Body of pancreas (tissue), 4 donors: ENCODE data around the gene DHRS11.

Experiments
- POLR2A ChIP-seq, 3 donors: fragments of 450-650 bp; IDR thresholded peaks; one replicate each; pipeline ENCODE4 v1.6.1; 2016; ENCODE audit warnings: antibody characterized with exemption in 3 of 3, mild to moderate bottlenecking in 2 of 3
- TF ChIP-seq, protein P1 (sequence below), 7 experiments: fragments of 450-650 bp in 4 of 7; fragments of 200-600 bp in 3 of 7; sonication (generic) in 3 of 7; IDR thresholded peaks; one replicate each; pipeline ENCODE4 v1.5.1; 2016 to 2019; ENCODE audit warnings: antibody characterized with exemption in 7 of 7

DNA sequence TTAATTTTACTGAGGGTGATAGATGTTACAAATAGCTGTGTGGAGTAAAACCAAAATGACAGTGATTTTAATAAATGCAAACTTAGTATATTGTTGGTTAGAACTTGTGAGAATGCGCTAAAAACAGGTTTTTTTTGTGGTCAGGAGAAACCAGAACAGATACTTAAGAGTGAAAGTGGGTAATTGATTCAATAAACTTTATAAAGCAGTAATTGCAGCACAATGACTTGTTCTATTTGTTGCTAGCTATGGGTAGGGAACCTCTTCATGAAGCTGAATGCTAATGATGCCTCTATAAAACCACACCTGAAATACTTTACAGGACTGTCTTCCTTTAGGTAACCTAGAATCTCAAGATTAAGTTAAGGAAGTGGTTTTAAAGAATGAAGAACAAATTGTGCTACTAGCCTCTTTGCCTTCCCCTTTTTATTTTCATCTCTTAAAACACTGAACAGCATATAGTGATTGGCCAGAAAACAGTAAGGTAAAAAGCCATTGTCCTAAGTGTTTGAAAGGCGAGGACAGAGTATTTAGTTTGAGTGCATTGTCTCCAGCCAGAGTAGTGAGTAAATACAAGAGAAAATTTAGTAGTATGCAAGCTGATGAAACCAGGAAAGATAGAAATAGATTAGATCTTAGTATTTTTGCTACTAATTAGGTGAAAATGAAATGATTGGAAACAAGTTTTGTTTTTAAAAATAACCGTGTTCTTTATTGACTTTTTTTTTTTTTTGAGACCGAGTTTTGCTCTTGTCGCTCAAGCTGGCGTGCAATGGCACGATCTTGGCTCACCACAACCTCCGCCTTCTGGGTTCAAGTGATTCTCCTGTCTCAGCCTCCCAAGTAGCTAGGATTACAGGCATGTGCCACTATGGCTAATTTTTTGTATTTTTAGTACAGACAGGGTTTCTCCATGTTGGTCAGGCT is 40.9 kb upstream of the DHRS11 start:
- TF ChIP-seq, protein P1, sequence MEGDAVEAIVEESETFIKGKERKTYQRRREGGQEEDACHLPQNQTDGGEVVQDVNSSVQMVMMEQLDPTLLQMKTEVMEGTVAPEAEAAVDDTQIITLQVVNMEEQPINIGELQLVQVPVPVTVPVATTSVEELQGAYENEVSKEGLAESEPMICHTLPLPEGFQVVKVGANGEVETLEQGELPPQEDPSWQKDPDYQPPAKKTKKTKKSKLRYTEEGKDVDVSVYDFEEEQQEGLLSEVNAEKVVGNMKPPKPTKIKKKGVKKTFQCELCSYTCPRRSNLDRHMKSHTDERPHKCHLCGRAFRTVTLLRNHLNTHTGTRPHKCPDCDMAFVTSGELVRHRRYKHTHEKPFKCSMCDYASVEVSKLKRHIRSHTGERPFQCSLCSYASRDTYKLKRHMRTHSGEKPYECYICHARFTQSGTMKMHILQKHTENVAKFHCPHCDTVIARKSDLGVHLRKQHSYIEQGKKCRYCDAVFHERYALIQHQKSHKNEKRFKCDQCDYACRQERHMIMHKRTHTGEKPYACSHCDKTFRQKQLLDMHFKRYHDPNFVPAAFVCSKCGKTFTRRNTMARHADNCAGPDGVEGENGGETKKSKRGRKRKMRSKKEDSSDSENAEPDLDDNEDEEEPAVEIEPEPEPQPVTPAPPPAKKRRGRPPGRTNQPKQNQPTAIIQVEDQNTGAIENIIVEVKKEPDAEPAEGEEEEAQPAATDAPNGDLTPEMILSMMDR (IDR thresholded peaks at IDR 0.05), result no peak
- no peak for TF ChIP-seq POLR2A (IDR thresholded peaks at IDR 0.05)
